Neural cell (in vitro differentiated cells): ENCODE measurements around the gene IL11.

ENCODE experiments used
- EP300 ChIP-seq: fragments of 450-650 bp; conservative IDR thresholded peaks from 2 replicates; pipeline ENCODE4 v1.6.1; 2014; ENCODE audit warnings: antibody characterized with exemption, mild to moderate bottlenecking, moderate library complexity; ENCODE audit not compliant: poor library complexity, severe bottlenecking
- RAD21 ChIP-seq: fragments of 450-650 bp; conservative IDR thresholded peaks from 2 replicates; pipeline ENCODE4 v1.6.1; 2014; ENCODE audit warnings: antibody characterized with exemption, mild to moderate bottlenecking, moderate library complexity
- SMC3 ChIP-seq: fragments of 450-650 bp; conservative IDR thresholded peaks from 2 replicates; pipeline ENCODE4 v1.6.1; 2014; ENCODE audit warnings: antibody characterized with exemption, mild to moderate bottlenecking, moderate library complexity; ENCODE audit not compliant: poor library complexity
- TF ChIP-seq, protein P1 (sequence below): IDR thresholded peaks from 2 replicates; pipeline ENCODE4 v1.6.1; 2012; ENCODE audit warnings: borderline replicate concordance
- TF ChIP-seq, protein P2 (sequence below): fragments of 450-650 bp; IDR thresholded peaks from 2 replicates; pipeline ENCODE4 v1.5.1; 2014; ENCODE audit warnings: antibody characterized with exemption, mild to moderate bottlenecking, moderate library complexity; ENCODE audit not compliant: poor library complexity, severe bottlenecking

DNA sequence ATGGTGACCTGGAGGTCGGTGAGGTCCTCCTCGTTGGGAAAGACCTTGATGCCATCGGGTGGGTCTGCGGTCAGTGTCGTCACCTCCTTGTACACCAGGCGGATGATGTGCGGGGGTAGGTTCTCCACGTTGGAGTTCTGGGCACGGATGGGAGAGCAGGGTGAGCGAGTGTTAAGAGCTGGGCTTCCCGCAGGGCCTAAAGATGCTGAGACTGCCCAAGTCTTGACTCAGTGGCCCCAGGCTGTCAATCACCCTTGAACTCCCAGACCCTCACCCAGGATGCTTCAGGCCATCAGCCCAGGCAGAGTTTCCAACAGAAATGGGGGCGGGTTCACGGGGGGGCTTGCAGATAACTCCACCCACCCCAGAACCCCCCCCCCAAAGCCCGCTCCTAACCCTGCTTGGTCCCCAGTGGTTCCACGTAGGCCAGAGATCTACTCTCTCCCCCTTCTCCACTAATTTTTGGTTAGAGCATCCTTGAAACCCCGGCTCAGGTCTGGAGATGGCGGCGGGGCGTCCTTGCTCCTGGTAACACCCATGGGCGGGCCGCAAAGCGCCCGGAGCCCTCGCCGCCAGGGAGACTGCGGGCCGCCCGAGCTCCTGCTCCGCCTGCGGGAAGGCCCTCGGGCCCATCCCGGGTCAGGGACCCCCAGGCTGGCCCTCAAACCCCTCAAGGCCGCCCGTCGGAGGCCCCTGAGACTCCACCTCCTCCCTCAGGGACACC is 36.7 kb upstream of the IL11 start:
- TF ChIP-seq SMC3: no peak
- TF ChIP-seq EP300: no peak
- TF ChIP-seq, protein P1, sequence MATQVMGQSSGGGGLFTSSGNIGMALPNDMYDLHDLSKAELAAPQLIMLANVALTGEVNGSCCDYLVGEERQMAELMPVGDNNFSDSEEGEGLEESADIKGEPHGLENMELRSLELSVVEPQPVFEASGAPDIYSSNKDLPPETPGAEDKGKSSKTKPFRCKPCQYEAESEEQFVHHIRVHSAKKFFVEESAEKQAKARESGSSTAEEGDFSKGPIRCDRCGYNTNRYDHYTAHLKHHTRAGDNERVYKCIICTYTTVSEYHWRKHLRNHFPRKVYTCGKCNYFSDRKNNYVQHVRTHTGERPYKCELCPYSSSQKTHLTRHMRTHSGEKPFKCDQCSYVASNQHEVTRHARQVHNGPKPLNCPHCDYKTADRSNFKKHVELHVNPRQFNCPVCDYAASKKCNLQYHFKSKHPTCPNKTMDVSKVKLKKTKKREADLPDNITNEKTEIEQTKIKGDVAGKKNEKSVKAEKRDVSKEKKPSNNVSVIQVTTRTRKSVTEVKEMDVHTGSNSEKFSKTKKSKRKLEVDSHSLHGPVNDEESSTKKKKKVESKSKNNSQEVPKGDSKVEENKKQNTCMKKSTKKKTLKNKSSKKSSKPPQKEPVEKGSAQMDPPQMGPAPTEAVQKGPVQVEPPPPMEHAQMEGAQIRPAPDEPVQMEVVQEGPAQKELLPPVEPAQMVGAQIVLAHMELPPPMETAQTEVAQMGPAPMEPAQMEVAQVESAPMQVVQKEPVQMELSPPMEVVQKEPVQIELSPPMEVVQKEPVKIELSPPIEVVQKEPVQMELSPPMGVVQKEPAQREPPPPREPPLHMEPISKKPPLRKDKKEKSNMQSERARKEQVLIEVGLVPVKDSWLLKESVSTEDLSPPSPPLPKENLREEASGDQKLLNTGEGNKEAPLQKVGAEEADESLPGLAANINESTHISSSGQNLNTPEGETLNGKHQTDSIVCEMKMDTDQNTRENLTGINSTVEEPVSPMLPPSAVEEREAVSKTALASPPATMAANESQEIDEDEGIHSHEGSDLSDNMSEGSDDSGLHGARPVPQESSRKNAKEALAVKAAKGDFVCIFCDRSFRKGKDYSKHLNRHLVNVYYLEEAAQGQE: no peak
- no peak for TF ChIP-seq RAD21
- TF ChIP-seq, protein P2, sequence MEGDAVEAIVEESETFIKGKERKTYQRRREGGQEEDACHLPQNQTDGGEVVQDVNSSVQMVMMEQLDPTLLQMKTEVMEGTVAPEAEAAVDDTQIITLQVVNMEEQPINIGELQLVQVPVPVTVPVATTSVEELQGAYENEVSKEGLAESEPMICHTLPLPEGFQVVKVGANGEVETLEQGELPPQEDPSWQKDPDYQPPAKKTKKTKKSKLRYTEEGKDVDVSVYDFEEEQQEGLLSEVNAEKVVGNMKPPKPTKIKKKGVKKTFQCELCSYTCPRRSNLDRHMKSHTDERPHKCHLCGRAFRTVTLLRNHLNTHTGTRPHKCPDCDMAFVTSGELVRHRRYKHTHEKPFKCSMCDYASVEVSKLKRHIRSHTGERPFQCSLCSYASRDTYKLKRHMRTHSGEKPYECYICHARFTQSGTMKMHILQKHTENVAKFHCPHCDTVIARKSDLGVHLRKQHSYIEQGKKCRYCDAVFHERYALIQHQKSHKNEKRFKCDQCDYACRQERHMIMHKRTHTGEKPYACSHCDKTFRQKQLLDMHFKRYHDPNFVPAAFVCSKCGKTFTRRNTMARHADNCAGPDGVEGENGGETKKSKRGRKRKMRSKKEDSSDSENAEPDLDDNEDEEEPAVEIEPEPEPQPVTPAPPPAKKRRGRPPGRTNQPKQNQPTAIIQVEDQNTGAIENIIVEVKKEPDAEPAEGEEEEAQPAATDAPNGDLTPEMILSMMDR: no peak
